HG03354 (cell line): Measurements from ENCODE around the gene USP26.
"Not testable (repeated sequence)": the region's sequence is repeated elsewhere in the genome, so short reads cannot be mapped to it uniquely, and the experiment has no call there.

Experiments
- ATAC-seq: cut with Tn5 transposase; IDR thresholded peaks from one replicate; pipeline ENCODE4 v1.9.1; 2021; ENCODE audit warnings: mild to moderate bottlenecking; ENCODE audit not compliant: unreplicated experiment, poor library complexity, severe bottlenecking

Gene USP26

DNA sequence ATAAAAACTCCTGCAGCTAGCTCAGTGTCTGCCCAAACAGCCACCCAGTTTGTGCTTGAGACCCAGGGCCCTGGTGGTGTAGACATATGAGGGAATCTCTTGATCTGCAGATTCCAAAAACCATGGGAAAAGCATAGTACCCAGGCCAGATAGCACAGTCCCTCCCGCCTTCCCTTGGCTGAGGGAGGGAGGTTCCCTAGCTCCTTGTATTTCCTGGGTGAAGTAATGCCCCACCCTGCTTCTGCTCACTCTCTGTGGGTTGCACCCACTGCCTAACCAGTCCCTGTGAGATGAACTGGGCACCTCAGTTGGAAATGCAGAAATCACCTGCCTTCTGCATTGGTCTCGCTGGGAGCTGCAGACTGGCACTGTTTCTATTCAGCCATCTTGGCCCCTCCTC is 54.6 kb downstream of the USP26 start:
- no peak for ATAC-seq

DNA sequence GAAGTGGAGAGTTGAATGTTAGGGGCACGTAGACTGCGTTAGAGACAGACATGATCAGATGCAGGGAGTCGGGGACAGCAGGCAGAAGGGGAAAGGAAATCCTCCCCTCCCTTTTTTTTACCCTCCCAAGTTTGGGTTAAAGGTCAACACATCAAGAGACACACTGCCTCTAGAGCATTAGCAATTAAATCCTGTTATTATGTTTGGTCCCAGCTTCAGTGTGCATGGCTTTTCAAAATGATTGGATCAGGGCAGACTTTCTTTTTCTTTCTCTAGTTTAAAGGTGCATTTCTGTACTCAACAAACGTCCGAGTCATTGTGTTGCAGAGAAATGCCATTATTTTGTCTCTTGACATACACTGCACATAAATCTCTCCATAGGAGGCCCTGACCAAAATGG is 63.9 kb downstream of the USP26 start:
- no peak for ATAC-seq

DNA sequence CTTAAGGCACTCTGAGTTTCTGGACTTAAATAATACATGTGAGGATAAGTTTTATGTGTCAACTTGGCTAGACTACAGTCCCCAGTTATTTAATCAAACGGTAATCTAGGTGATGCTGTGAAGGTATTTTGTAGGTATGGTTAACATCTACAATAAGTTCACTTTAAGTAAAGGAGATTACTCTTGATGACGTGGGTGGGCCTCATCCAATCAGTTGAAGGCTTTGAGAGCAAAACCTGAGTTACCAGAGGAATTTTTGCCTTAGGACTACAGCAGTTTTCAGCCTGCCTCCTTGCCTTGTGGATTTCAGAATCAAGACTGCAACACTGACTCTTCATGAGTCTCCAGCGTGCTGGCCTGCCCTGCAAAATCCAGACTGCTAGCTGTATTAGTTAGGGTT is 78.7 kb downstream of the USP26 start:
- no peak for ATAC-seq

DNA sequence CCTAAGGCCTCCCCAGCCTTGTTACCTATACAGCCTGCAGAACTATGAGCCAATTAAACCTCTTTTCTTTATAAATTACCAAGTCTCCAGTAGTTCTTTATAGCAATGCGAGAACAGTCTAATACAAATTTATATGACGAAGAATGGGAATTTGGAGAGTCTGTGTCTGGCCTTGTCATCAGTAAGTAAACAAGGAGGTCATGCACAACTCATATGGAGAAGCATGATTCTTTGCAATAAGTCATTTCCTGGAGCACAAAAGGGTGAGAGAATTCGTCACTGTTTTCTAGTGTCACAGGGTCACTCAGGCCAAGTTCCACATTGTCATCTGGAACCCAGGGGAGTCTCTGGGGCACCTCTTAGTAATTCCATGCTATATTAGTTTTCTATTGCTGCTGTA is 89.5 kb downstream of the USP26 start:
- ATAC-seq, result no peak

DNA sequence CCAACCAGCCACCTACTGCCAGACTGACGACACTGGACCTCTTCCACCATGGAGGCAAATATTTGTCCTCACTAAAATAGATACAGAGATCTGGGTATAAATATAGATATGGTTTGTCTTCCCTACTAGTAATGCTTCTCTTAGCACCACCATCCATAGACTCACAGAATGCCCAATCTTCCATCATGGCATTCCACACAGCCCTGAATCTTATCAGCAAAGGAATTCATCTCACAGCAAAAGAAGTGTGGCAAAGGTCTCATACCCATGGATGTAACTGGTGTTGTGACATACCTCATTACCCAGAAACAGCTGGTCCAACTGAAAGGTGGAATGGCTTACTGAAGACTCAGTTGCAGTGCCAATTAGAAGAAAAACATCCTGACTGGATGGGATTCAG is 91.3 kb downstream of the USP26 start:
- no peak for ATAC-seq

- ATAC-seq, result peak; percentile 47
Observed at GRCh38 chrX:133005042-133005441, 91.9 kb downstream of the USP26 start.

DNA sequence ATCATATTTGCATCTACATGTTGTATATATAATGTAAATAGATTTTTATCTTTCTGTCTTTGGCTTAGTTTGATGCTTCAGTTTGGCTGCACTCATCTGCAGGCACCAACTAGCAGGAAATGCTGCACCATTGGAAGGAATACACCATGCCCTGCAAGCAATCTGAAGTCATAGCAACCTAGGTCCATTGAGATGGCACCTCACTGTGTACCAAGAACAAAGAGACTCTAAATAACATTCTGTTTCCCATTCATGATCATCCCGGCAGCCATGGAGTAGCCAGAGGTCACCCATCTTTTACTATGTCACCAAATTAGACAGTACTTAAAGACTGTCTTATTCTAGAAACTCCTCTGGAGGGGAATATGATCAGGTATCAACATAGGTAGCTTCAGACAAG is 97.7 kb downstream of the USP26 start:
- no peak for ATAC-seq

- no peak for ATAC-seq
Observed at GRCh38 chrX:132990835-132991234, 106.1 kb downstream of the USP26 start.

DNA sequence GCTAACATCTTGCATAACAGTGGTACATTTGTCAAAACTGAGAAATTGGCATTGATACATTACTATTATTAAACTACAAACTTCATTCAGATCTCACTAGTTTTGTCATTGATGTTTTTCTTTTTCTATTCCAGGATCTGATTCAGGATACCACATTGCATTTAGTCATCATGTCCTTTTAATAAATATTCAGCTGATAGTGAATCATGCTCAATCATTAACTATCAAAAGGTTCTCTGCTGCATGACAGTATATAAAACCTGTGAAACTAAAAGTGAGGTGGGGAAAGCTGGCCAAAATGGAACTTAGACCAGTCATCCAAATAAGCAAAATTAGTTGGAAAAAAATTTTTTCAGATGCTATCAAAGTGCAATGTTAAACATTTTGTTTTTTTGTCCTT is 110.4 kb downstream of the USP26 start:
- no peak for ATAC-seq

GRCh38 chrX:132984058-132984650 is 112.8 kb downstream of the USP26 start:
- no peak for ATAC-seq

GRCh38 chrX:132983496-132983895 is 113.4 kb downstream of the USP26 start:
- ATAC-seq, result no peak

GRCh38 chrX:132980035-132980434 is 116.9 kb downstream of the USP26 start:
- ATAC-seq, result not testable (repeated sequence)
